Measurements from ENCODE around the gene LRRC8D.

DNA sequence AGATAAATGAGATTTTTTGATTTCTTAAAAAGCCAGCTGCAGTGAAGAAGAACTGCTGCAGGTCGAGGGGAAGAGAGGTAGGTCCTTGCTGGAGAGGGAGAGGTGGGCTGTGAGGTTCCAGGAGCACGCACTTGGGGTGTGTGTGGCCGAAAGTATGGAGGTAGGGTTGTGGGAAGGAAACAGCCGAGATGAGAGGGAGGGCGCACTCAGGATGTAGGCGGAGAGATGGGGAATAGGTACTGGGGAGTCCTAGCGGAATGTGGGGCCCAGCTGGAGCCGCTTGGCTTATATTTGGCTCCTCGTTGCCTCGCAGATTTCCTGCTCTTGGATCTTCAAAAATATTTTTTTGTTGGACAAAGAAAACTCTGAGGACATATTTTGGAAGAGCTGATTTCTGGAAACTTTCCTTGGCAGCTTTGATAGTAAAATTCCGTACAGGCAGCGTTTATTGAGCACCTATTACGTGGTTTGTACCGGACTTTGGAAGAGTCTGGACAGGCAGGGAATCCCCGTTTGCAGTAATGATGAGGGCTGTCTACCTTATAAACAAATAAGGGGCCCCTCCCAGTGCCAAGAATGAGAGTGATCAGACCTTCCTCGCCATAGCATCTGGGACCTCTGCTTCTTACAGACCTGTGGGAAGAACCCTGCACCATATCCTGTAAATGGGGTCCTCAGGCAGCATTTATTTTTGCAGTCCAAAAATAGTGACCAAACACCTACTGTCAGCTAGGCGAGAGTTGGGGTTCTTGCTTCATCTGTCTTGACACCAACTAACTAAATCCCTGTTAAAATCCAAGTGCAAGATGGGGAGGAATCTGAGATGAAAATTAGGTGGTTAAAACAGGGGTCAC, 1.5 kb downstream of the LRRC8D start:
- TF ChIP-seq, protein P1, sequence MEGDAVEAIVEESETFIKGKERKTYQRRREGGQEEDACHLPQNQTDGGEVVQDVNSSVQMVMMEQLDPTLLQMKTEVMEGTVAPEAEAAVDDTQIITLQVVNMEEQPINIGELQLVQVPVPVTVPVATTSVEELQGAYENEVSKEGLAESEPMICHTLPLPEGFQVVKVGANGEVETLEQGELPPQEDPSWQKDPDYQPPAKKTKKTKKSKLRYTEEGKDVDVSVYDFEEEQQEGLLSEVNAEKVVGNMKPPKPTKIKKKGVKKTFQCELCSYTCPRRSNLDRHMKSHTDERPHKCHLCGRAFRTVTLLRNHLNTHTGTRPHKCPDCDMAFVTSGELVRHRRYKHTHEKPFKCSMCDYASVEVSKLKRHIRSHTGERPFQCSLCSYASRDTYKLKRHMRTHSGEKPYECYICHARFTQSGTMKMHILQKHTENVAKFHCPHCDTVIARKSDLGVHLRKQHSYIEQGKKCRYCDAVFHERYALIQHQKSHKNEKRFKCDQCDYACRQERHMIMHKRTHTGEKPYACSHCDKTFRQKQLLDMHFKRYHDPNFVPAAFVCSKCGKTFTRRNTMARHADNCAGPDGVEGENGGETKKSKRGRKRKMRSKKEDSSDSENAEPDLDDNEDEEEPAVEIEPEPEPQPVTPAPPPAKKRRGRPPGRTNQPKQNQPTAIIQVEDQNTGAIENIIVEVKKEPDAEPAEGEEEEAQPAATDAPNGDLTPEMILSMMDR (IDR thresholded peaks at IDR 0.05): no peak
- no peak for TF ChIP-seq POLR2A (IDR thresholded peaks at IDR 0.05)
